HG02943 (cell line): Measurements from ENCODE around the gene CMSS1.

Source experiments
- ATAC-seq: cut with Tn5 transposase; IDR thresholded peaks from one replicate; pipeline ENCODE4 v1.9.1; 2021; ENCODE audit warnings: mild to moderate bottlenecking, low read depth, moderate library complexity; ENCODE audit not compliant: unreplicated experiment

The CMSS1 gene

GRCh38 chr3:99850608-99851007 lies 32.9 kb downstream of the CMSS1 start:
- no peak for ATAC-seq

- no peak for ATAC-seq
Observed at GRCh38 chr3:99851955-99852354, 34.3 kb downstream of the CMSS1 start.

- ATAC-seq, result no peak
Observed at GRCh38 chr3:99852851-99853250, 35.2 kb downstream of the CMSS1 start.

GRCh38 chr3:99854756-99855298 lies 37.2 kb downstream of the CMSS1 start:
- no peak for ATAC-seq

GRCh38 chr3:99855900-99856299 lies 38.2 kb downstream of the CMSS1 start:
- no peak for ATAC-seq

- no peak for ATAC-seq
Observed at GRCh38 chr3:99856437-99857220, 39.0 kb downstream of the CMSS1 start.

GRCh38 chr3:99857278-99857677 lies 39.6 kb downstream of the CMSS1 start:
- no peak for ATAC-seq

GRCh38 chr3:99858469-99858868 lies 40.8 kb downstream of the CMSS1 start:
- ATAC-seq, result no peak

GRCh38 chr3:99859825-99860224 lies 42.2 kb downstream of the CMSS1 start:
- no peak for ATAC-seq

GRCh38 chr3:99861216-99861615 lies 43.6 kb downstream of the CMSS1 start:
- ATAC-seq, result no peak

- ATAC-seq, result no peak
Observed at GRCh38 chr3:99862208-99862607, 44.5 kb downstream of the CMSS1 start.

- ATAC-seq, result no peak
Observed at GRCh38 chr3:99863002-99863401, 45.3 kb downstream of the CMSS1 start.

- ATAC-seq, result no peak
Observed at GRCh38 chr3:99863588-99863987, 45.9 kb downstream of the CMSS1 start.

- no peak for ATAC-seq
Observed at GRCh38 chr3:99864289-99864688, 46.6 kb downstream of the CMSS1 start.

- ATAC-seq, result no peak
Observed at GRCh38 chr3:99865321-99865720, 47.7 kb downstream of the CMSS1 start.

GRCh38 chr3:99866261-99866761 lies 48.6 kb downstream of the CMSS1 start:
- ATAC-seq, result no peak

GRCh38 chr3:99867594-99868310 lies 50.1 kb downstream of the CMSS1 start:
- no peak for ATAC-seq

GRCh38 chr3:99868311-99868646 lies 50.6 kb downstream of the CMSS1 start:
- ATAC-seq, result no peak

- no peak for ATAC-seq
Observed at GRCh38 chr3:99869621-99870020, 52.0 kb downstream of the CMSS1 start.

GRCh38 chr3:99870712-99871111 lies 53.0 kb downstream of the CMSS1 start:
- no peak for ATAC-seq

GRCh38 chr3:99871231-99872045 lies 53.8 kb downstream of the CMSS1 start:
- no peak for ATAC-seq
